GM23338 (cell line): ENCODE measurements around the gene SETDB1.

ENCODE experiments used
- EZH2 ChIP-seq: fragments of 200-600 bp; sonication (generic); IDR thresholded peaks from one replicate; pipeline ENCODE4 v1.8.0; 2017; ENCODE audit warnings: antibody characterized with exemption, mild to moderate bottlenecking, low read depth; ENCODE audit not compliant: unreplicated experiment
- EZH2phosphoT487 ChIP-seq: fragments of 200-600 bp; sonication (generic); IDR thresholded peaks from one replicate; pipeline ENCODE4 v1.8.1; 2018; ENCODE audit warnings: antibody characterized with exemption; ENCODE audit not compliant: unreplicated experiment
- POLR2AphosphoS5 ChIP-seq: IDR thresholded peaks from 2 replicates; pipeline ENCODE4 v1.6.1; 2016; ENCODE audit warnings: antibody characterized with exemption, low read depth
- STAT1 ChIP-seq: IDR thresholded peaks from one replicate; pipeline ENCODE4 v1.6.1; 2016; ENCODE audit warnings: antibody characterized with exemption; ENCODE audit not compliant: unreplicated experiment
- ZNF114 ChIP-seq: fragments of 250-450 bp; sonication (Bioruptor Pico); IDR thresholded peaks from 2 replicates; pipeline ENCODE4 v1.5.0; 2020; ENCODE audit warnings: mild to moderate bottlenecking, moderate library complexity
- TF ChIP-seq, protein P1 (sequence below), 2 experiments: fragments of 200-600 bp in 1 of 2; sonication (generic) in 1 of 2; conservative IDR thresholded peaks; 2 replicates each; pipeline versions ENCODE4 v1.5.1 to v1.6.1; 2016 to 2017; ENCODE audit warnings: antibody characterized with exemption in 2 of 2, low read depth in 2 of 2, mild to moderate bottlenecking in 2 of 2, moderate library complexity in 1 of 2
- TF ChIP-seq, protein P2 (sequence below): IDR thresholded peaks from one replicate; pipeline ENCODE4 v1.6.1; 2018; ENCODE audit warnings: antibody characterized with exemption; ENCODE audit not compliant: unreplicated experiment

- TF ChIP-seq EZH2 (no peak), ZNF114 (CRISPR knock-in tag) (no peak), EZH2phosphoT487 (no peak), POLR2AphosphoS5 (no peak), STAT1 (no peak)
- TF ChIP-seq, protein P1, sequence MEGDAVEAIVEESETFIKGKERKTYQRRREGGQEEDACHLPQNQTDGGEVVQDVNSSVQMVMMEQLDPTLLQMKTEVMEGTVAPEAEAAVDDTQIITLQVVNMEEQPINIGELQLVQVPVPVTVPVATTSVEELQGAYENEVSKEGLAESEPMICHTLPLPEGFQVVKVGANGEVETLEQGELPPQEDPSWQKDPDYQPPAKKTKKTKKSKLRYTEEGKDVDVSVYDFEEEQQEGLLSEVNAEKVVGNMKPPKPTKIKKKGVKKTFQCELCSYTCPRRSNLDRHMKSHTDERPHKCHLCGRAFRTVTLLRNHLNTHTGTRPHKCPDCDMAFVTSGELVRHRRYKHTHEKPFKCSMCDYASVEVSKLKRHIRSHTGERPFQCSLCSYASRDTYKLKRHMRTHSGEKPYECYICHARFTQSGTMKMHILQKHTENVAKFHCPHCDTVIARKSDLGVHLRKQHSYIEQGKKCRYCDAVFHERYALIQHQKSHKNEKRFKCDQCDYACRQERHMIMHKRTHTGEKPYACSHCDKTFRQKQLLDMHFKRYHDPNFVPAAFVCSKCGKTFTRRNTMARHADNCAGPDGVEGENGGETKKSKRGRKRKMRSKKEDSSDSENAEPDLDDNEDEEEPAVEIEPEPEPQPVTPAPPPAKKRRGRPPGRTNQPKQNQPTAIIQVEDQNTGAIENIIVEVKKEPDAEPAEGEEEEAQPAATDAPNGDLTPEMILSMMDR (conservative IDR thresholded peaks at IDR 0.05; ENCODE audit: low read depth in 2 of 2), result no peak
- TF ChIP-seq, protein P2, sequence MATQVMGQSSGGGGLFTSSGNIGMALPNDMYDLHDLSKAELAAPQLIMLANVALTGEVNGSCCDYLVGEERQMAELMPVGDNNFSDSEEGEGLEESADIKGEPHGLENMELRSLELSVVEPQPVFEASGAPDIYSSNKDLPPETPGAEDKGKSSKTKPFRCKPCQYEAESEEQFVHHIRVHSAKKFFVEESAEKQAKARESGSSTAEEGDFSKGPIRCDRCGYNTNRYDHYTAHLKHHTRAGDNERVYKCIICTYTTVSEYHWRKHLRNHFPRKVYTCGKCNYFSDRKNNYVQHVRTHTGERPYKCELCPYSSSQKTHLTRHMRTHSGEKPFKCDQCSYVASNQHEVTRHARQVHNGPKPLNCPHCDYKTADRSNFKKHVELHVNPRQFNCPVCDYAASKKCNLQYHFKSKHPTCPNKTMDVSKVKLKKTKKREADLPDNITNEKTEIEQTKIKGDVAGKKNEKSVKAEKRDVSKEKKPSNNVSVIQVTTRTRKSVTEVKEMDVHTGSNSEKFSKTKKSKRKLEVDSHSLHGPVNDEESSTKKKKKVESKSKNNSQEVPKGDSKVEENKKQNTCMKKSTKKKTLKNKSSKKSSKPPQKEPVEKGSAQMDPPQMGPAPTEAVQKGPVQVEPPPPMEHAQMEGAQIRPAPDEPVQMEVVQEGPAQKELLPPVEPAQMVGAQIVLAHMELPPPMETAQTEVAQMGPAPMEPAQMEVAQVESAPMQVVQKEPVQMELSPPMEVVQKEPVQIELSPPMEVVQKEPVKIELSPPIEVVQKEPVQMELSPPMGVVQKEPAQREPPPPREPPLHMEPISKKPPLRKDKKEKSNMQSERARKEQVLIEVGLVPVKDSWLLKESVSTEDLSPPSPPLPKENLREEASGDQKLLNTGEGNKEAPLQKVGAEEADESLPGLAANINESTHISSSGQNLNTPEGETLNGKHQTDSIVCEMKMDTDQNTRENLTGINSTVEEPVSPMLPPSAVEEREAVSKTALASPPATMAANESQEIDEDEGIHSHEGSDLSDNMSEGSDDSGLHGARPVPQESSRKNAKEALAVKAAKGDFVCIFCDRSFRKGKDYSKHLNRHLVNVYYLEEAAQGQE, result no peak
Measured at GRCh38 chr1:150961756-150962155, 35.6 kb downstream of the SETDB1 start.
